GM12891 (cell line): ENCODE results near the gene MEIKIN.

Source experiments
- POLR2A ChIP-seq: IDR thresholded peaks from 2 replicates; pipeline ENCODE4 v1.6.1; 2011; ENCODE audit warnings: low read depth, low read length, control low read depth
- POLR2AphosphoS5 ChIP-seq: IDR thresholded peaks from 2 replicates; pipeline ENCODE4 v1.6.1; 2011; ENCODE audit warnings: low read depth, low read length, control low read depth

GRCh38 chr5:131783874-131784273, 161.6 kb downstream of the MEIKIN start:
- TF ChIP-seq POLR2A: no peak
- TF ChIP-seq POLR2AphosphoS5: no peak
